HG03097 (cell line): ENCODE measurements around the gene GPR3.

Source experiments
- ATAC-seq: cut with Tn5 transposase; IDR thresholded peaks from one replicate; pipeline ENCODE4 v1.9.1; 2021; ENCODE audit not compliant: unreplicated experiment, low FRiP score

The GPR3 gene

DNA sequence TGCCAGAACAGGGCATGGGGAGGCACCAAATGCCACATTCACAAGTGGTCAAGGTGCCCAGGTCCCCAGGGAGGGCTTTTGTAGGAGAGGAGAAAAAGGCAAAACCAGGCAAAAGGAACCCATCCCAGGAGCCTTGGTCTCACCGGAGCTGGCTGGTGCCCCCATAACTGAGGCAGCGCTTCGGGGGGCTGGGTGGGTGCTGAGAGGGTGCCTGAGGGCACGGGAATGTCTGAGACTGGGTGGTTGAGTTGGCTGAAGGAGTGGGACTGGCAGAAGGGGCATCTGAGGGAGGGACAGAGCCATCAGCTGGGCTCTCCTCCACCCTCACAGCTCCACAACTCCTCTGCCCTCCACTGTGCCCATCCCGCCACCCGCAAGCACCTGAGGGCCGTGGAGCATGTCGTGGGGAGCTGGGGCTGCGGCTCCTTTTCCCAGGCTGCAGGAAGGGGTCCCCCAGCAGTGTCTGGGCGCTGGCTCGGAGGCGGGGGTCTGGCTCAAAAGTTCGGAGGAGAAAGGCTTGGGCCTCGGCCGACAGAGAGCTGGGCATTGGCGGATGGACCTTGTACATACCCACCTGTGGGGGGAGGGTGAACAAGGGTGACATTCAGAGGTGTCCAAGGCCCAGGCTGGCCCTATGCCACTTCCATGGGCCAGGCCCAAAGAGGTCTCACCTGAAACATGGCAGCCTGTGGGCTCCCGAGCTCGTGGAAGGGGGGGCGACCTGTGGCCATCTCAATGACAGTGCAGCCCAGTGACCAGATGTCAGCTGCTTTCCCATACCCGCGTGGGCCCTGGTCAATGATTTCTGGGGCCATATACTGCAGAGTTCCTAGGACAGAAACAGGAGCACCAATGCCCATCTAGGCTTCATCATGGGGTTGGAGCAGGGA, 34.1 kb upstream of the GPR3 start:
- ATAC-seq: no peak

- ATAC-seq: no peak
These were observed 33.5 kb upstream of the GPR3 start for GRCh38 chr1:27358928-27359313.

GRCh38 chr1:27359822-27360158, 32.6 kb upstream of the GPR3 start:
- no peak for ATAC-seq

- ATAC-seq: no peak
These were observed 32.0 kb upstream of the GPR3 start for GRCh38 chr1:27360159-27361043.

DNA sequence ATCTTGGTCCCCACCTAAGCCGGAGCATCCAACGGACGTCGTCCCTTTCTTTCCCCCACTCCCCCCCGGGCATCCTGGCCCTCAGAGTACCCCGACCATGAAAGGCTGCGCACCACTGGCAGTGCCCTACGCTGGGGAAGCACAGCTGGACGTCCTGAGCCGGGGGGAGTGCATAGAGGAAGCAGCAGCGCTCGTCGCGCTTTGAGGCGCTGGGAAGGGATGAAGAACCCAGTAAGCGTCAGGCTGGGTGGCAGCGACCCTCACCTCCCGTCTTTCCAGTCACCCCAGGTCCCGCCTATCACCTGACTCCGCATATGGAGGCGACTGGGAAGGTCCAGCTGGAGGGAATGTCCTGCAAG, 31.4 kb upstream of the GPR3 start:
- no peak for ATAC-seq

DNA sequence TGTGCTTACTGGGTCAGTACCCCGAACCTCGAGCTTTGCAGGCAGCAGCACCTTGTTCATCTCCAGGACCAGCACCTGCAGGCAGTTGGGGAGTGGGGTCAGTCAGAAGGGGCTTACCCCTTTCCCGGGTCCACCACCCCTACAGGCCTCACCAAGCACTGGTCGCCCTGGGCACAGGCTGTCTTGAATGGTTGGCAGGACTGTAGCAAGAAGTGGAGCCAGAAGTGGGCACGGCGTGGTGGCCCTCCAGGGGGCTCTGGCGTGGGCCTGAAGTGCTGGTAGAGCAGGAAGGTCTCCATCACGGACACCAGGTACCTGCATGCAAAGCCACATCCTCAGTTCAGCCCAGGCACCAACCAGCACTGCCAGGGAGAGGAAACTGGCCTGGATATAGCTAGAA, 30.9 kb upstream of the GPR3 start:
- no peak for ATAC-seq

DNA sequence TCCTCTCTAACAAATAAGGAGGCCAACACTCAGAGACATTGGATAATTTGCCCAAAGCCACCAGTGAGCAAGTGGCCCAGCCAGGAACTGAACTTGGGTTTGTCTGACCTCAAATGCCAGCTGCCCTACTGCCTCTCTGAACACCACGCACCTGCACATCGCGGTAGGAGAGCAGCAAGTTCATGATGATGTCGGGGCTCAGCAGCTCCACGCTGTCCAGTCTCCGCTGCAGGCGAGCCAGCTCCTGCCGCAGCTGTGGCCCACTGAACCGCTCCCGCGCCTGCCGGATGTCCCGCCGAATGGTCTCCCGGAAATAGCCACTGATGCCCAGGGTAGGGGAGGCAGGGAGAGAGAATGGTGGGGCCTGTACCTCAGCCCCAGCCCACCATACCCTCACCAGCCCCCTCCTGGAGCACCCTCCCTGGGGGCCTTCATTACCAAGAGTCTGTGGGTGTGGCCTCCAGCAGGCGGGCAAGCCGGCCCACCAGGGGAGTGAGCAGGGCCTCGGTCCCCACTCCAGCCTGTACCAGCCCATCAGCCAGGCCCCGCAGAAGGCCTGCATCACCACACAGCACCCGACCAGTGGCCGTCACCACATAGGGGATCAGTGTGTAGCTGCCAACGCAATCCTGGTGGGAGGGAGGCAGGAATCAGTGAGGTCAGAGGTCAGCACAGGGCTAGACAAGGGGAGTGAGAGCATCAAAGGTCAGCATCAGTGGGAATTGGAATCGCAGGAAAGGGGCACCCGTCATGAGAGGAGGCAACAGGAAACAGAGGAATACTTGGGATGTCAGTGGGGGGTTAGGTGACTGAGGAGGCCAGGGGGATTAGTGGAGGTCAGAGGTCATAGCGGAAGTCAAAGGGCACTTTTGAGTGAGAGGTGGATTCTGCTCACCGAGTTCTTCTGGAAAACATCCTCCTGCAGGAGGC, 28.4 kb upstream of the GPR3 start:
- ATAC-seq: no peak

DNA sequence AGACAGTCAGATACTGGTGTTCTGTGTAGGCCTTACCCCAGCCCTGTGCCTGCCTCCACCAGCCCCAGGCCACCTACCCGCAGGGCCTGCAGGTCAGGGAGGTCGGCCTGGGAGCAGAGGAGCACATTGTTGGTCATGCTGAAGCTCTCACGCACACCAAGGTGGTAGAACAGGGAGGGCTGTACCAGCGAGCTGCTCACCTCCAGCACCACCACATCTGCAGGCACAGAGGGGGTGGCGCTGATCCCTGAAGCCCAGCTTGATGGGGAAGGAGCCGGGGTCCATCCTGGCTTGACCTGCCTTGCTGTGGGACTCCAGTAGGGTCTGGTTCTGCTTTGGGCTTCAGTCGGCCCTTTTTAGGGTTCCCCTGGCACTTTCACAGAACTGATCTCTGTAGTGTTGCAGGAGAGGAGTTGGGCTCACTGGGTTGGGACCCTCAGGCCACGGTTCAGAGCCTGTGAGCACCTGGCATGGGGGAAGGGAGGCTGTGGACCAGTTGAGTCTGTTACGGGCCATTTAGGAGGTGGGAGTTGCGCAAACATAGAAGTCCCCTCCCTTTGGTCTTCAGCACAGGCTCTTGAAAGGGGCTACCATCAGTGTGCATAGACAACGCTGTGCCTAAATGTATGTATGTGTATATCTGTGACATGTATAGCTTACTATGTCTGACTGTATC, 27.6 kb upstream of the GPR3 start:
- no peak for ATAC-seq

- ATAC-seq: no peak
These were observed 26.9 kb upstream of the GPR3 start for GRCh38 chr1:27365372-27366112.

DNA sequence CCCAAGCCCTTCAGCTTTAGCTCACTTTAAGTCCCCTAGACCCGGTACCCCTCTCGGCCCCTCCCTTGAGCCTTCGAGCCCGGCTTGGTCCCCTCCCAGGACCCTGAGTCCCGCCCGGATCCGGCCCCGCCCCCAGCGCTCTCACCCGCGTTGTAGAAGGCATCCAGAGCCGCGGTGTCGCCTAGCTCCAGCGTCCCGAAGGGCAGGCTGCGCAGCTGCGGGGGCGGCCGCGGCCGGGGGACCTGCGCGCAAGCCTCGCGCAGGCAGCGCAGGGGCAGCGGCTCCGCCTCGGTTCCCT, 26.4 kb upstream of the GPR3 start:
- peak; percentile 40 for ATAC-seq

GRCh38 chr1:27366411-27367159, 25.8 kb upstream of the GPR3 start, which contains the start of gene MAP3K6:
TSS of gene MAP3K6 (minus strand) at chr1:27366961. CDS start at chr1:27366597, 364 bp downstream.
- ATAC-seq: peak; percentile 24

DNA sequence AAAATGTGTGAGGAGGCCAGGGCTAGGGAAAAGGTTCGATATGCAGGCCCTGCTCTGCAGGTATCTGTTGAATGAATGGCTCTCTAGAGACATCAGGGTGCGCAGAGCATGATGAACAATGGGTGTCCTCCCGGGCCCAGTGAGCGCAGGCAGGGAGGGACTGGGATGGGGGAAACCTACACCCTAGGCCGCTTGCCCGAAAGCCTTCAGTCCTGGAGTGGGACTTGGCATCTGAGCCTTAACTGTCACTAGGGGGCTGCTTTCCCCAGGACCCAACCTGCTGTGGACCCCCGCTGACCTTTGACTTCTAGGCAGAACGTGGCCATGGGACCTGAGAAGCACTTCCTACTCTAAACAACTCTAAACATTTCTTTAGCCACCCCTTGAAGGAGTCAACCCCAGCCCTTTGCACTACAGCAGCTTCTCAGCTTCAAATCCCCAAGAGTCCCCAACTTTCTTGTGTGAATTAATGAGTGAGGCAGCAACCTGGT, 25.2 kb upstream of the GPR3 start:
- ATAC-seq: no peak

- ATAC-seq: no peak
These were observed 23.4 kb upstream of the GPR3 start for GRCh38 chr1:27368869-27369582.

DNA sequence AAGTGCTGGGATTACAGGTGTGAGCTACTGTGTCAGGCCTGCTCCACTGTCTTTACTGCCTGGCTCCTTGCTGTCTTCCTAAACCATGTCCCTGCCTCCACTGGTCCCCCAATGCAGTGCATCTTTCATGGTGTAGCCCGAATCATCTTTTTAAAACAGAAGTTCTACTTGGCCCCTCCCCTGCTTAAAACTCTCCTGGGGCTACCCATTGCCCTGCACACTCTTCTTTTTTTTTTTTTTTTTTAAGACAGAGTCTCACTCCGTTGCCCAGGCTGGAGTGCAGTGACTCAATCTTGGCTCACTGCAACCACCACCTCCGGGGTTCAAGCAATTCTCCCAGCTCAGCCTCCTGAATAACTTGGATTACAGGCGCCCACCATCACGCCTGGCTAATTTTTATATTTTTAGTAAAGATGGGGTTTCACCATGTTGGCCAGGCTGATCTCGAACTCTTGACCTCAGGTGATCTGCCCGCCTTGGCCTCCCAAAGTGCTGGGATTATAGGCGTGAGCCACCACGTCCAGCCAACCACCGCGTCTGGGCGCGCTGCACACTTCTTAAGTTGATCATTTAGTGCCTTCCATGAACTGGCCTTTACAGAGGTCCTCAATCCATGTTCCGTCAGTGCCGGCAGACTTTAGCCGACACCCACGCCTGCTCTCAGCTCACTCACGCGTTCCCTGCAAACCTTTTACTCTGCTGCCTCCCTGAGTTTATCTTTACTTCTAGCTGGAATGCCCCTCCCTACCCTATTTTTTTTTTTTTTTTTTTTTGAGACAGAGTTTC, 20.2 kb upstream of the GPR3 start:
- ATAC-seq: no peak

- no peak for ATAC-seq
These were observed 19.4 kb upstream of the GPR3 start for GRCh38 chr1:27372808-27373690.

- no peak for ATAC-seq
These were observed 17.9 kb upstream of the GPR3 start, which contains the start of gene FCN3 for GRCh38 chr1:27374362-27375086. TSS of gene FCN3 (minus strand) at chr1:27374824. CDS start at chr1:27374818, 6 bp downstream.
